NCI-H748 (cell line): Measurements from ENCODE around the gene TMEM208.

Experiments
- DNase-seq: peaks from one replicate; lab custom pipeline; 2025; ENCODE audit not compliant: unreplicated experiment; lab: John Stamatoyannopoulos, UW

The TMEM208 gene

GRCh38 chr16:67207249-67208091 is 19.5 kb upstream of the TMEM208 start:
- DNase-seq = no peak

- no peak for DNase-seq
These were observed 18.6 kb upstream of the TMEM208 start for GRCh38 chr16:67208154-67208896.

- DNase-seq = no peak
These were observed 17.4 kb upstream of the TMEM208 start for GRCh38 chr16:67209565-67209964.

DNA sequence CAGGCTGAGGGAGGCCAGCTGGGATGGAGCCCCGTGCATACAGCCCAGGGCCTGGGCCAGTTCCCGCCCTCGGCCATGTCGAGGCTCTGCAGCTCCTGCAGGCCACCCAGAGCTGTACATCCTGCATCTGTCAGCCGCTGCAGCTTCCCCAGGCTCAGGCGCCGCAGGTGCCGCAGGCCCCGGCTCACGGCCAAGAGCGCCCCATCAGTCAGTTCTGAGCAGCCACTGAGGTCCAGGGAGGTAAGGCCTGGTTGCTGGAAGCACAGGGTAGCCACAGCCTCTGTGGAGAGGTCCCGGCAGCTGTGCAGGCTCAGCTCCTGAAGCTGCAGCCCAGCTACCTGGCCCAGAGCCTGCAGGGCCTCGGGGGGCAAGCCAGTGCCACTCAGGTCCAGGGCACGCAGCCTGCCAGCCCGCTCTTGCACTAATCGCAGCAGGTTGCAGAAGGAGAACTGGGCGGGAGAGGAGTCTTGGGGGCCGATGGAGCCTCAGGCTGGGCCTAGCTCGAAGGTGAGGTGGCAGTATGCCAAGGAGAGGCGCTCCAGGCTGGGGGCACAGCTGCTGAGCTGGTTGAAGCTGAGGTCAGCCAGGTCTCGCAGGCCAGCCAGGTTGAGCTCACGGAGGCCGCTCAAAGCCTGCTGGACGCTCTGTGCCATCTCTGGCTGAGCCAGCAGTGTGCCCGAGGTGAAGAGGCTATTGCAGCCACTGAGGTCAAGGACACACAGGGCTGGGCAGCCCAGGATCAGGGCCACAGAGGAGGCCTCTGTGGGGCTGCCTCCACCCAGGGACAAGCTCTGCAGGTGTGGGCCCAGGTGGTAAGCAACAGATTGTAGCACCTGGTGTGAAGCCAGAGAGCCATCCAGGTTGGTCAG is 16.6 kb upstream of the TMEM208 start:
- no peak for DNase-seq

GRCh38 chr16:67211674-67212073 is 15.3 kb upstream of the TMEM208 start:
- no peak for DNase-seq

GRCh38 chr16:67212766-67213165 is 14.2 kb upstream of the TMEM208 start:
- DNase-seq = no peak

- no peak for DNase-seq
These were observed 13.5 kb upstream of the TMEM208 start for GRCh38 chr16:67213197-67214019.

- DNase-seq = no peak
These were observed 11.2 kb upstream of the TMEM208 start for GRCh38 chr16:67215706-67216105.

GRCh38 chr16:67216612-67217490 is 10.1 kb upstream of the TMEM208 start:
- DNase-seq = no peak

GRCh38 chr16:67223992-67224391 is 2.9 kb upstream of the TMEM208 start:
- DNase-seq = no peak

DNA sequence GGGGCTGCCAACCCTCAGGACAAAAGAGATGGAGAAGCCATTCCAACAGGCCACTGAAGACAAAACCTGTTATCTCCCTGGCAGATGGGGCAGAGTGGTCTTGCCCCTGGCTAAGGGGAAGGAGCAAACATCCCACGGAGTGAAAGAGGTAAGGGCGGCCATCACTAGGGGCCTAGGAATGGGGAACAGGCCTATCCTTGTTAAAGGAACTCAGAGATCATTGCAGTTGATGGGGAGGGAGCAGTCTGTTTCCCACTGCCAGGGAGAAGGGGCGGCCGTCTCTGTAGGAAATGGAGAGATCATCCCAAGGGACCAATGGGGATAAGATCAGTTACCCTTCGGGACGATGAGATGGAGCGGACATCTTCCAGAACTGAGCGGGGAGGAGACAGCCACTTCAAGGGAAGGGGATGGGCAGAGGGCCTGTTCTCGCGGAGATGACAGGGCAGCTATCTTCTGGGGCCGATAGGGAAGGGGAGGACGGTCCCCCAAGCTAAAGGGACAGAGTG is 581 bp upstream of the TMEM208 start:
- DNase-seq = no peak

- DNase-seq = no peak
These were observed 614 bp downstream of the TMEM208 start for GRCh38 chr16:67227567-67227921.

DNA sequence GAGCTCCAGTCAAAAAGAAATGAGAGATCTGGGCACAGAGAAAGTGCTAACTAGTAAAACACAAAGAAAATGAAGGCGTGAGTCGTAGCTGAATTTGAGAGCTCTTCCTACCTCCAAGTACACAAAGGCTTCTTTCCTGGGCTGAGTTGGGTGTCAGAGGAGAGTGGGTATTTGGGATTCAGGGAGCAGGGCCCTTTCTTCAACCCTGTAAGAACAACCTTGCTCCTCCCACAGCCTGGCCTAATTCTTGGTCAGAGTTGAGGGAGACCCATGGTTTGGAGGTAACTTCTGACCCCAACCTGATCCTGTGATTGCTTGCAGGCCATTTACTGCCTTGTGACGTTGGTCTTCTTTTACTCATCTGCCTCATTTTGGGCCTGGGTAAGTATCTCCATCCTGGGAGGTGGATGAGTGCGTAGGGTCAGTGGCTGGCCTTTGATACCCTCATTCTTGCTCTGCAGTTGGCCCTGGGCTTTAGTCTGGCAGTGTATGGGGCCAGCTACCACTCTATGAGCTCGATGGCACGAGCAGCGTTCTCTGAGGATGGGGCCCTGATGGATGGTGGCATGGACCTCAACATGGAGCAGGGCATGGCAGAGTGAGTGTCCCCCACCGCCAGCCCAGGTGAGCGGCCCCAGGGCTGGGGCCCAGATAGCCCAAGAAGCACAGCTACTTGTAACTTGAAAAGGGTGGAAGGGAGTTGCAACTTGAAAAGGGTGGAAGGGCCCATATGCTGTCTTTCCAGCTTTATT is 1.3 kb downstream of the TMEM208 start:
- no peak for DNase-seq

DNA sequence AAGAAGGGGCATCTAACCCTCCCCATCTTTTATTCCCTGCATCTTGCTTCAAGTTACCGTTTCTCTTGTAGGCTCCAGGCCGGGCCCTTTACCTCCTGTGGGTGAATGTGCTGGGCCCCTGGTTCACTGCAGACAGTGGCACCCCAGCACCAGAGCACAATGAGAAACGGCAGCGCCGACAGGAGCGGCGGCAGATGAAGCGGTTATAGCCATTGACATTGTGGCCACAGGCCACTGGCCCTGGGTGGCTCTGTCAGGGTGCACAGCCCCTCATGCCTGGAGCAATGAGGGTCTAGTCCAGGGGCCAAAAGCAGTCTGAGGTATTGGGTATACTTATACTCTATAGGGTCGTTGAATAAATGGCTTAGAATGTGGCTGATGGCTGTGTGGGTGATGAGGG is 2.0 kb downstream of the TMEM208 start:
- DNase-seq = no peak

DNA sequence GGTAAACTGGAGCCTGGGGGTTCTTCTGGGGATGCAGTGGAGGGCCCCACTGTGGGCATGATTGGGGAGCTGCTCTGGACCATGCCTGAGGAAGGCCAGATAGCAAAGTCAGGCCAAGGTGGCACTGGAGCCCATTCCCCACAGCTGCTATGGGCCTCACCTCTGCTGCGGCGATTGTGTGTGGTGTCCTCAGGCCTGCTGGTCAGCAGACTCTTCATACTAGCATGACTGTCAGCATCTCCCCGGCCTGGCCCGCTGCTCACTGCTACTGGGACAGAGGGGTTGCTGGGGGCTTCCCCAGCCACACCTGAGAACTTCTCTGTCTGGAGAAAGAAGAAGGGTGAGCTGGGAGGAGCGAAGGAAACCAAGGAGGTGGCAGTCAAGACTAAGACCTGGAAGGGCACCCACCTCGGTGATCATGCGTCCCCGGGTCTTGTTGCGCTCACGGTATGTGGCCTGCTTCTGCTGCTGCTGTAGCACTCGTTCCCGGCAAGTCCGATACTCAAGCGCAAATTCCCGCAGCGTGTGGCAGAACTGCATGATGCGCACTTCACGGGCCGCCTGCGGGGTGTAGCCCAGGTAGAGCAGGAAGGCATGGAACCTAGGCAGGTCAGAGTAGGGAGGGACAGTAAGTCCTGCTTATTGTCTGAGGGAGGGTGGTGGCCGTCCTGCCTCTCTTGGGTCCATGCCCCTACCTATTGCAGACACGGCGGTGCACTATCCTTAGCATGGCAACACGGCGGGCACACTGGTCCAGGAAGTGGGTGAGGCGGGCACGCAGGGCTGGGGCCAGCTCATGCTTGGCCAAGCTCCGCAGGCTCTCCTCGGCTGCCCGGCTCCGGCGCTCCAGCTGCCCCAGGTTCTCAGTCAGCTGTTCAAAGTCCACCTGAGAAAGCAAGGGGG is 3.2 kb downstream of the TMEM208 start:
- no peak for DNase-seq

DNA sequence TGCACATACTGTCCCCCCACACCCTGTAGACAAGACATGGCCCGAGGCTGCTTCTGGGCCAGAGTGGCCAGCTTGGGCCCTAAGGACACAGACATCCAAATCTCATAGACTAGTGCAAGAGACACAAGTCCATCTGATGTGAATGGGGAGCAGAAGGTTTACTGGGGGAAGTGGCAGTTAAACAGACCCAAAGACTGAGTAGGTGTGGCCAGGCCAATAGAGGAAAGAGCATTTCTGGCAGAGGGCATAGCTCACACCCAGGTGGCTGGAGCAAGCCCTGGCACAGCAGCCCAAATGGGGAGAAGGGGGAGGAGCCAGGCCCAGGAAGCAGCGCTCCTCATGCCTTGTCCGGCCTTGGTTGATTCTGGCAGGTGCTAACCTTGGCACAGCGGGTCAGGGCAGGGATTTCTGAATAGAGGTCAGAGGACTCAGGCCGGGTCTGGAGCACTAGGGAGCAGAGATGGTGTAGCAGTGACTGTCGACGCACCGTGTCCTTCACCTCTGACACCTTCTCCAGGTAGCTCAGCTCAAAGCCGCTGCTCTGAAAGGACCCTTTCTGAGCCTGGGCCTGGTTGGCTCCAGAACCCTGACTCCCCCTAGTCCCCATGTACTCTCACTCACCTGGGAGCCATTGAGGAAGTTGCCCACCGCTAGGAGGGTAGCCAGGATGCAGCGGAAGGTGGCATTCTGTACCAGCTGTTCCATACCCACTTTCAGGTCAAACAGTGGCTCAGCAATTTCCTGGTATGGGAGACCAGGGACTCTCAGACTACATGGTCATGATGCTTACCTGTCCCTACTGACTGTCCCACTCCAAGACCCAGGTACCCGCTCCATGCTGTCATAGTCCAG is 4.1 kb downstream of the TMEM208 start:
- DNase-seq = no peak

GRCh38 chr16:67233596-67233995 is 6.7 kb downstream of the TMEM208 start:
- no peak for DNase-seq
